ENCODE results near the gene RAD18. TPM values are rescaled to one million over a fixed set of nuclear protein-coding genes. Genes with fewer than 3 reads are reported as not detected.
A peak's percentile ranks its signal among the peaks of the same experiment; 100 is the strongest.

The RAD18 gene, protein sequence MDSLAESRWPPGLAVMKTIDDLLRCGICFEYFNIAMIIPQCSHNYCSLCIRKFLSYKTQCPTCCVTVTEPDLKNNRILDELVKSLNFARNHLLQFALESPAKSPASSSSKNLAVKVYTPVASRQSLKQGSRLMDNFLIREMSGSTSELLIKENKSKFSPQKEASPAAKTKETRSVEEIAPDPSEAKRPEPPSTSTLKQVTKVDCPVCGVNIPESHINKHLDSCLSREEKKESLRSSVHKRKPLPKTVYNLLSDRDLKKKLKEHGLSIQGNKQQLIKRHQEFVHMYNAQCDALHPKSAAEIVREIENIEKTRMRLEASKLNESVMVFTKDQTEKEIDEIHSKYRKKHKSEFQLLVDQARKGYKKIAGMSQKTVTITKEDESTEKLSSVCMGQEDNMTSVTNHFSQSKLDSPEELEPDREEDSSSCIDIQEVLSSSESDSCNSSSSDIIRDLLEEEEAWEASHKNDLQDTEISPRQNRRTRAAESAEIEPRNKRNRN
- total RNA-seq, result 3.8 TPM

DNA sequence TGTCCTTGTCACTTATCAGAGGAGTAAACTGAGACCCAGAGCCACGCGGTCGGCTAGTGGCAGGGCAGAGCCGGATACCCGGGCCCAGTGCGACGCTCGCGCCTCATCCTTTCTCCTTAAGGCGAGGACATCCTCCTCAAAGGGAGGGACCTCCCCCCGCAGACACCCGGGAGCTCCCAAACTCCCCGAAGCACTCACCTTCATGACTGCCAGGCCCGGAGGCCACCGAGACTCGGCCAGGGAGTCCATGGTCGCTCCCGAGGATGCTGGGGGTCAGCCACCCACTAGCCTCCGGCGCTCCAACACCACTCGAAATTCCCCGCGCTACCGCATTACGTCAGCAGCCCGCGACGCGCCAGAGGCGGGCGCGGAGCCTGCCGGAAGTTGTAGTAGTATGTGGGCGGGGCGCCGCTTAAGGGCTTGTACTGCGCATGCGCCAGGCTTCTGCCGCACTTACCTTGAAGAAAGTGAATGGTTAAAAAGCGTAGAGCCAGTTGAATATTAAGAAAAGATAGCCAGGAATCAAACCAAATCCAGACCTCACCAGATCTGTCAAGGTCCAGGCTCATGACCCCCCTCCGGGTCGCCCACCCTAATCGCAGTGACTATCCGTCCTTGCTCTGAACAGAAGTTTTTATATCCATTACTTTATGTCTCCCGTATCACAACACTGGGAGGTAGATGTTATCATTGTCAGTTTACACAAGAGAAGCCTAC, at the start of gene RAD18:
TSS of gene RAD18 (minus strand) at position 336 of the 717 bp plus-strand sequence. CDS start at position 249, 87 bp downstream.
- DNase-seq (ENCODE audit: low spot score), result peak; percentile 91
- peak; percentile 84 for ATAC-seq

DNA sequence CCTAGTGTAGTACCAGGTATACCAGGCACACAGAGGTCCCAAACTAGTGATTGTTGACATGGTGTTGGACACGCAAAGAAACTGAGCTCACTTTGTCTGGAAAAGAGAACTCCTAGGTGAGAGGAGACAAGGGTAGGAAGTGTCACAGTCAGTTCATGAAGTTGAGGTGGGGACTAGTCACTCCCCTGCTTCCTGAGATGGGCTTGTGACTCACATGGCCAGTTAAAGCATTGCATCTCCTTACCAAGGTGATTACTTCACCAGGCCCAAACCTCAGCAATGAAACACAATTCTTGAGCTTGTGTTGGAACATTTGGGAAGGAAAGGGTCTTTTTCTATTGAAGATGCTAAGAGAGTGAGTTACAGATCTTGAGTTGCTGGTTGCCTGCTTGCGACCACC, 49.2 kb upstream of the RAD18 start:
- DNase-seq (ENCODE audit: low spot score) (no peak), ATAC-seq (no peak)

DNA sequence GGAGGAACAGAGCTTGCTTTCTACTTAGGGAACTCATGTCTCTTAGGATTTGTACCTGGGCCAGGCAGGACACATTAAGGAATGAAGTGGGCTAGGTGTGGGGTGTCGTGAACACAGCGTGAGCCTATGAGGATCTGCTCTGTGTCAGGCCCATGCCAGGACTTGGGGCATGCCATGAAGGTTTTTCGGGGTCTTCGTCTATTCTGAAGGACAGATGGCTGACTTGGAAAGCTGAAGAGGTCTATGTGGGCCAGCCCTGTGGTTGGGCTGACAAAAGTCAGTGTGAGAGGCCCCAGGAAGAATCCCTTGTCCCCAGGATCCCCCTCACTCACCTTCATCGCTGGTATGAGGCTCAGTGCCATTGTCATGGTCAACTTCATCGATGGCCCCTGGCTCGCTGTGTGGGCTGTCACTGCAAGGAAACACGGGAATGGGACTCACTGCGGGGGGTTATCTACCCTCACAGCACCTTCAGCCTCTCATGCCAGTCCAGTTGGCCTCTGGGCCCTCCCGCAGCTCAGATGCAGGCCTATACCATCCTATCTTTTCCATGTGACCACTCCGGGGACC, 46.8 kb upstream of the RAD18 start:
- ATAC-seq, result no peak
- DNase-seq (ENCODE audit: low spot score), result no peak

DNA sequence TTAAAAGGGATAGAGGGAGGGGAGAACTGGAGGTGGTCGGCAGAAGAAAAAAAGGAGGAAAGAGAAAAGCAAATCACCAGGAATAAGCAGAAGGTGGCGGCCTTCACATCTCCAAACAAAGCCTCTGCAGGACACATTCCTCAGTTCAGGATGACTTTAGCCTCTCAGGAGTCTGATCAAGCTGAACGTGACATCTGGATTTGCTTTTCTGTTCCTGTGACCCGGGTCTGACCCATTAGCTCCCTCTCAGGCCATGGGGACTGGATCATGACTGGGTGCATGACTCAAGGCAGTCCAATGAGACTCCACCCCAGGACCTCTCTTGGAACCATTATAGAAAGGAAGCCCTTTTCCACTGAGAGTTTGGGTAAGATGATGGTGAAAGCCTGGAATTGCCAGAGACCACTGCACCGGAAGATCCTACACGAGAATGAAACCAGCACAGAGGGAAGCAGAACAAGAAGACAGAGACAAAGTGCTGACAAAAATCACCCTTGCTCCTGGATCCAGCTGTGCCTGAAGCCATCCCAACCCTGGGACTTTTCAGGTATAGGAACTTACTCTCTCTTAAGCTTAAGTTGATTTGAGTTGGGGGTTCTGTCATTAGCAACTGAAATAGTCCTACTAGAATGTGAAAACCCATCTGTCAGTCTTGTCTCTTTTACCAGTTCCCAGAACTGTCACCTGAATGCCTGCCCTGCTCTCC, 45.4 kb upstream of the RAD18 start:
- no peak for ATAC-seq

DNA sequence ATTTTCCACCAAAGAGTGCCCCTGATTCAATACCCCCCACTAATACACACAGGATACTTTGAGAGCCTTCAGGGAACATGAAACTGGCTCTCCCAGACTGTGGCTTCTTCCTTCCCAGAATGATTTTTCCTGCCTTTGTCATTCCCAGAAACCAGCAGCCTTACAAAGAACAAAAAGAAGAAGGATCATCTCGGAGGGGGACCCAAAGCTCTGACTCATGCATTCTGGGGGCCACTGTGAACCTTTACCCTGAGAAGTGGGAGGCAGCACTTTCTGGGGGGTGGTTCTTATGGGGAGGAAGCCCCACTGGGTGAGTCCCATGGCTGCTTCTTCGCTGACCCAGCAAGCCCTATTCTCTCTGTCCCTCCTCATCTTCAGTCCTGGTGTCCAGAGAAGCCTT, 44.7 kb upstream of the RAD18 start:
- no peak for DNase-seq (ENCODE audit: low spot score)
- ATAC-seq, result no peak

More for the DNA sequence above, 45.4 kb upstream of the RAD18 start:
- no peak for DNase-seq (ENCODE audit: low spot score)

DNA sequence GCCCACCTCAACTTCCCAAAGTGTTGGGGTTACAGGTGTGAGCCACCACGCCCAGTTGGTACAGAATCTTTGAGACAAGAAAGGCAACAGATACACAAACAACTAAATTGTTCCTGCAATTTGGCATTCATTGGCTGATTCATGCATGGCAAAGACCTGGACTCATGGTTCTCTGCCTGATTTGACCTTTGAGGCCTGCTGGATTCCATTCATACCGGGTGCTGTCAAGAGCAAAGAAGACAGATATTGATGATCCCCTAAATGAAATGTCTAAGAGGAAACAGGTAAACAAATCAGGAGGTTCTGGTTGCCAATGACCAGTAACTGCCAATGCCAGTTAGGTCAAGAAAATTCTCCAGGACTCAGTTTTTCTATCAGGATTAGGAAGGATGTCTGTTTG, 43.9 kb upstream of the RAD18 start:
- DNase-seq (ENCODE audit: low spot score) (no peak), ATAC-seq (no peak)

DNA sequence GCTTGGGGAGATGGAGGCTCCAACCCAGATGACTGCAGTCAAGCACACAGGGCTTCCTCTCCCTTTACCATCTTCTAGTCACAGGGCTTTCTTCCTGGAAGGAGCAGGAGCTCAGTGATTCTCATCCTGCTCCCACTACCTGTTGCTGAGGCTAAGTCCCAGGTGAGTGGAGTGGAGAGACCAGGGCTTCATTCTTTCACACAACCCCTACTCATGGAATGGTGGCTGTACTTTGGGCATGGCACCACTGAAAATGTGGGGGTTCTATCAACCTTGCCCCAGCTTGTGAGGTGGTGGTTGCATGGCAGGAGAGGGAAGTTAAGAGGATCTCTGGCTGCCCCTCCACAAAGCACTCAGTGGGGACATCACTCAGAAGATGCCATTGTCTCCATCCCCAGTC, 36.8 kb upstream of the RAD18 start:
- ATAC-seq (no peak), DNase-seq (ENCODE audit: low spot score) (no peak)

DNA sequence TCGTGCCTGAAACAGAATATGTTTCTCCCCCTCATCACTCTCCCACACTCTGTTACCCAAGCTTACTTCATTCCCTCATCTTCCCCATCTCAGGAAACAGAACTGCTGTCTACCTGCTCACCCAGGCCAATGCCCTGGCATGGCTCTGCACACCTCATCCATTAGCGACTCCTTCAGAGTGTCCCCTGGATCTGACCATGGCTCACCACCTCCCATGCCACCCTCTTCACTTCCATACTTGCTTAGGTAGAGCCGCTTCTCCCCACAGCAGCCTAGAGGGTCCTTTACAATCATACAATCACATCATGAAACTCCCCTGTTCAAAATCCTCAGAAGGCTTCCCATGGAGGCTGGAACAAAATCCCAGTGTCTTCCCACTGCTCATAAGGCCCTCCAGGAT, 33.9 kb upstream of the RAD18 start:
- ATAC-seq (no peak), DNase-seq (ENCODE audit: low spot score) (no peak)

DNA sequence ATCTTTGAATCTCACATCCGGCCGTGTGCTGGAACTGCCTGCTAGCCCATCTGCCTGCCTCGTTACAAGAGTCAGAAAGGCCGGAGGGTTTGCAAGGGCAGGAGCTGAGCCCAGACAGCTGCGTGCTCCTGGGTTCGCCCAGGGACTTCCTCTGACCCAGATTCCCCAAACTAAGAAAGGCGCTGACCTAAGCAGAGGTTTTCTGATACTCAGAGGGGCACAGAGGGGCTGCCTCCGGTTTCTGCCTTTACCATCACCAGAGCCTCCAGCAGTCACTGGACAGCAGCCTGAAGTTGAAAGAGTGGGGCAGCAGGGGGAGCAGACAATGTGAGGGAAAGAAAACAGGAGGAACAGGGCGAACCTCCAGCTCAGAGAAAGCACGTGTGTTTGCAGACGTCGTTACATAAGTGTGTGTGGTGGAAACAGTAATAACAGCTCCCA, 33.4 kb upstream of the RAD18 start:
- DNase-seq (ENCODE audit: low spot score) (no peak), ATAC-seq (peak; percentile 51)

DNA sequence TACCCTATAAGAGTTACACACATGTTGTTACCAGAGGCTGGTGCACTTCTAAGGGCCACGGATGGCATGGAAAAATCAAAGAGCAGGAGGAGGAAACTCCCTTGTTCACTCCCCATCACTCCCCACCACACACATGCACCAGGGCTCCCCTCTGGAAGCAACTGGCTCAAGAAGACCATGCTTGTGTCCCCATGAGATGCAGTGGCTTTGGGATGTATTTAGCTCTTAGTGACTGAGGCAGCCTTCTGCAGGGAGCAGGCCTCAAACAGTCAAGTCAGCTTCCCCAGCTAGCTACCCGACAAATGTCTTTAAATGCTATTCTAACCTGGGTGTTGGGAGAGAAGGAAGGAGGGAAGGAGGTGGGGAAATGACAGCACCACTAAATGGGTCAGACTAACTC, 32.9 kb upstream of the RAD18 start:
- ATAC-seq, result no peak

DNA sequence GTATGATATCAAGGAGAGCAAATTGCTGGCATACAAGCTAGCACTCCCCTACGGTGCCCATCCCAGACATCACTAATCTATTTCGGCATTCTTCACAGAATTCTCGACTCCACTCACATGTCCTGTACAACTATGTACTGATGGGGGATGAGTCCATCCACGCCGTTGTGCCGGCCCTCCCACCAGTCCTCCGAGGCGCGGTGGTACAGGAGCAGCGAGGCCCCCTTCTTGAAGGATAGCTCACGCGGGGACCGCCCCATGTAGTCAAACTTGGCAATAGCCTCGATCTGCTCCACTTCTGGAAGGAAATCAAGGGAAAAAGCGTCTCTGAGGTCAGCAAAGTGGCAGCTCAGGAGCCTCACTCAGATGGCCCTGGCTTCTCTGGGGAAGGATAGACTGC, 31.0 kb upstream of the RAD18 start:
- DNase-seq (ENCODE audit: low spot score) (no peak), ATAC-seq (no peak)

More for the DNA sequence above, 32.9 kb upstream of the RAD18 start:
- no peak for DNase-seq (ENCODE audit: low spot score)

DNA sequence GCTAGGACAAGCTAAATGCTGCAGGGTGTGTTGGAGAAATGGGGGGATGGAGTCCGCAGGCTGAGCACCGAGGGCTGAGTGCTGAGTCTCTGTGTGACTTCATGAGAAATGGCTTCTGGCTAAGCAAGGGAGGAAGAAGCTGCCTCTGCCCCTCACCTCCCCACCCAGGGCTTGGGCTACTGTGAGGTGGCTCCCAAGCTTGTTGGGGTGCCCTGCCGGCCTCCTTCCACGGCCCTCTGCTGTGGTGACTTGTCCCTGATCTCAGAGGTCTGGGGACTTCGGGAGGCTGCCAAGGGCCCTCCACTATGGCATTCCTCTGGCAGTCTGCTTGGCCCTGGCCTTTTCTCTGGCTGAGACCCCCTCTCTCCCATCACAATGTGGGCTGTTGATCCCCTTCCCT, 30.1 kb upstream of the RAD18 start:
- DNase-seq (ENCODE audit: low spot score), result no peak
- no peak for ATAC-seq

DNA sequence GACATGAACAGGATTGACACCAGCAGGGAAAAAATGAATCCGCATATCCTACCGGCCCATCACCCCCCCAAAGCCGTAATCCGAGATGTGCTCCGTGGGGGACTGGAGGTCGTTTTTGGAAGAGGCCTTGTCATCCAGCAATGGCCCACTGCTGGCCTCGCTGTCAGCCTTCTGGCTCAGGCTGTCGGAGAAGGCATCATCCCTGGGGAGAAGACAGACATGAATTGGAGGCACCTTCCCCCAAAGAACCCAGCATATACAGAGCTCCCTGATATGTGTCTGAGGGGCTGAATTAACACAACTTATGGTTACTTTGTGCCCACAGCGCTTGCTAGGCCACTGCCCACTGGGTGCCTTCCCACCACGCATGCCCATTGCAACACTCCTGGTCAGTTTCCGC, 29.6 kb upstream of the RAD18 start:
- DNase-seq (ENCODE audit: low spot score), result no peak
- no peak for ATAC-seq

DNA sequence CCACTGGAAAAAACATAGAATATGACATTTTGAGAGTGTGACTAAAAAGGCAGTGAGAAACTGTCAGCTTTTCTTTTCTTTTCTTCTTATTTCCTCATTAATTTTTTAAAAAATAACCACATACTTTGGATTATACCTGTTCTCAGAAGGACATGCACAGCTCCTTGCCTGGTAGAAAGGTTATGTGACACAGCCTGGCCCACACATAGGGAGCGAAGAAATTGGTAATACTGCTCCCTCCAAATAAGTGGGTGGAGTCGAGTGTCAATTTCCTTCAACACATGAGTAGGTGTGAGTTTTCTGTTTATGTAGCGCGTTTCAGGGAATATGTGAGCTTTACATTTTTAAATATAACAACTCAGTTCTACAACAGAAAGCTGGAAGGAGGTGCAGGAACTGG, 28.9 kb upstream of the RAD18 start:
- DNase-seq (ENCODE audit: low spot score), result no peak
- ATAC-seq, result no peak

DNA sequence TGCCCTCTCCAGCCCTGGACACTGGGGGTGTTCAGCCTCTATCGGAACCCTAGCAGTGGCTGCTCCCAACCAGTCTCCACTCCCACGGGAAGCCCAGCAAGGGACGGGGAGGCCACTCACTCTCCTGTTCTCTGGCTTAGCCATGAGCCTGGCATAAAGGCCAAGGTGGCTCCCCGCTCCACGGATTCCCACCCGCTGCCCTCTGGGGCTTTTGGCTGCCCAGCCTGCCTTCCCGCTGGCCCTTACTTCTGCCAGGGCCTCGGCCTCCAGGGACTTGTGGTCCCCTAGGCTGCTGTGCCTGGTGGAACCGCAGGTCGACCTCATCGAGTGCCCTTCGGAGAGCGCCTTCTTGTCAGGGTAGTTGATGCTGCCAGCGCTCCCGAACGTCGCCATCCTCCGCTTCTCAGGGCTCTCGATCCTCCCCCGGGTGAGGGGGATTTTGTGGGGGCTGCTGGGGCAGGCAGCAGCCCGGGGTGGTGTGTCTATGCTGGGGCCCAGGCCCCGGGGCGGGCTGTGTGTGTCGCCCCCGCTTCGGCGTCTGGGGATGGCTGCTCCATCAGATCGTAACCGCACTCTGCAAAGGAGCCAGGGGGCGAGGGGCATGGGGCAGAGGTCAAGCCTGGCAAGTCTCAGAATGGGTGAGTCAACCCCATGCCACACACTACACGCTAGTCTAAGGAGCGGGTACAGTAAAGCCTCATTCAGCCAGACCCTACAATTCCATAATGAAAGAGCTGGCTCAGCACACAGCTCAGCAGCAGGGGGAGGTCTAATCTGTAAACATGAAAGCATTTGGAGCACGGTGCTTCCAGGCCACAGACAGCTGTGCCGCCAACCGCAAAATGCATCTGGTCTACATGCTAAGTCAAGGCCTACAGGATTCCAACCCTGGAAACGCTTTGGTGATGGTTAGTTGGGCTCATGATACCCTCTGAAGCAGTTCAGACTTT, 27.3 kb upstream of the RAD18 start:
- DNase-seq (ENCODE audit: low spot score) (no peak), ATAC-seq (no peak)

DNA sequence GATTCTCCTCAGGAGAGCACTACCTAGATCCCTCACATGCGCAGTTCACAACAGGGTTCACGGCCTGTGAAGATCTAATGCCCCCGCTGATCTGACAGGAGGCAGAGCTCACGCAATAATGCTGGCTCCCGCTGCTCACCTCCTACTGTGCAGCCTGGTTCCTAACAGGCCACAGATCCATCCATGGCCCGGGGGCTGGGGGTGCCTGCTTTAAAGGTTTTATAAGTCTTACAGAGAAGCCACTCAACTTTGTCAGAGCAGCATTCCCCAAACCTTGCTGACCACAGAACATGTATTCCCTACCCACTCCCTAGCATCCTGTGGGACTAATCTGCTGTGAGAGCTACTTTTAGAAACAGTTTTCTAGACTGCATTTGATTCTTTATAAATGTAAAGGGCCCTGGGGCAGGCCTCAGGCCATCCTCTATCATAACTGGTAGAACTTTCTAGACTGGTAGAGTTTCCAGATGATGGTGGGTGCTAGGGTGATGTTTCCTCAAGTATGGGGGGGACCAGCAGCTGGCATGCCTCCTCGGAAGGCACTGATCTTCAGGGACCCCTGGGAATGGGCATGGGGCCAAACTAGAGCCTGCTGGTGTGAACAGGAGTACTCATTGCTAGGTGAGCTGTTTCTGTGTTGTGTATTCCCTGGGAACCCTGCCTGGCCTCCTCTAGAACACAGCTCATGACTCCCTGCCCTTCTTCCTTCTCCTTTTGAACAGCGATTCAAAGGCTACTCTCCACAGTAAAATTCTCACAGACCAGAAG, 25.7 kb upstream of the RAD18 start:
- DNase-seq (ENCODE audit: low spot score) (no peak), ATAC-seq (no peak)

DNA sequence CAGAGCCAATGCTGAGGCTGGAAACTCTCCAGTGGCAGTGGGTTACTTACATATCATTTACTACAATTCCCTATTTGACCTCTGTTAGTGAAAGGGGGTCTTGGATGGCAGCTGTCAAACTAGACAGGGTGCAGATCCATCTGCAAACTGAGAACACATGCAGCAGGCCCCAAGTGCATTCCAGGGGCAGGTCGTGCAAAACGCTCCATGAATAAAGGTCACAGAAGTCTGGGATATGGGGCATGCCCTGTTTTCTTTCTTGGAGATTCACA, 25.0 kb upstream of the RAD18 start:
- DNase-seq (ENCODE audit: low spot score), result no peak
- ATAC-seq, result no peak

DNA sequence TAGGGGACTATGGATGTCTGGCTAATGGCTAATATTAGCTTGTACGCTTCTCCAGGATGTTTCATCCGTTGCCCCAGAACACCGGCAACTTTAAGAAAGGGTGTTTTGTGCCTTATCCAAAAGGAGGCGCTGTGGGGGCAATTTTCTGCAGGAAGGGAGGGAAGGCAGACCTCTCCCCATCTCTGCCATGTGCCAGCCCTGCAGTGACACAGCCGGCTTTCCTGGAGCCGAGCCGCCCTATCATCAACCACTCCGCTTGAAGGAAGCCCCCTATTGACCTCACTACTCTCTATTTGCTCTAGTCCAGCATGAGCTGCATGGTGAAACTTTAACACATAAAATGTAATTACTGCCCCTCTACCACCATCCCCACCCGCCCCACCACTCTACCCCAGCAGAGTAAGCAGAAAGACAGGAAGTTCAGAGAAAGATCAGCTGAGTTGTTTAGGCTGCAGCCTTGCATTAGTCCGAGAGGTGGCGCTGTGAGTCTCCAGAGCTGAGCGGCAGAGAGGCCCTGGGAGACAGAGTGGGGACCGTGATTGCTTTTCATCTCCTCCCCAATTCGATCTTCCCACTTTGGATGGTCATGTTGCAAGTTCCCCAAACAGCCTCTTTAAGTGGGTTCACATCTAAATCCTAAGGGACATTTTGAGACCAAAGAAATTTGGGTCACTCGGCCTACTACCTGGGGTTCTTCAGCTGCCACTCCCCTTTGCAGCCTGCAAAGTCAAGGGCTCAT, 24.5 kb upstream of the RAD18 start:
- DNase-seq (ENCODE audit: low spot score), result no peak
- ATAC-seq, result peak; percentile 64

DNA sequence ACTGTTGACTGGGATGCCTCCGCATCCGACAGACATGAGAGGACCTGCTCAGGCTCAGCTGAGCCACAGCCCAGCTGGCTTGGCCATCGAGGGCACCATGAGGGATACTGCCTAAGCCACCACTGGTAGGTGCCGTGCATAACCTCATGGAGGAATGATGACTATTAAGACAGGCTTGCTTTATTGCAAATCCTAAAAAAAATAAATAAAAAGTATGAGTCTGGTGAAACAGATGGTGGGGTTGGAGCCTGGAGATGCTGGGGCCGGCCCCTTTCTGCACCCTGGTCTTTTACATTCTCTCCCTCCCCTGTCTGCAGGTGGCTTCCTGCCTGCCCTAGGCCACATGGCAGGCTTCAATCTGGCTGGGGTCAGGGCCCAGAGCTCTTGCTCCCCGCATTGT, 24.0 kb upstream of the RAD18 start:
- ATAC-seq (no peak), DNase-seq (ENCODE audit: low spot score) (no peak)
